ENCODE measurements around the gene CYP1B1. TPM values are rescaled to one million over a fixed set of nuclear protein-coding genes. Genes with fewer than 3 reads are reported as not detected.

Gene CYP1B1
- total and polyA plus RNA-seq, 3 donors from 2014 or later, result 14.3 to 36.9 (median 18.5) TPM

- H3K36me3 ChIP-seq (ENCODE audit: low read depth, missing control alignments), result no peaks in the 10 kb centered on the region
- H3K9me3 ChIP-seq, result no peaks in the 10 kb centered on the region
- no peaks in the 10 kb centered on the region for H3K4me1 ChIP-seq
- TF ChIP-seq POLR2A (IDR thresholded peaks at IDR 0.05) (no peak), CTCF (IDR thresholded peaks at IDR 0.05) (no peak)
- H3K27ac ChIP-seq, result peak overlapping the region; percentile 50 to 88
- no peaks in the 10 kb centered on the region for H3K27me3 ChIP-seq
- WGBS, 2 donors, result 51 to 56% methylated on average over 4 of the region's 4 CpGs
- peak overlapping the region in 1 of 2 donors; percentile 17 for H3K4me3 ChIP-seq
- intact Hi-C loops (cut with DNase I; ENCODE audit: low total_unique reads), result no loop called here
- no peak for DNase-seq
Measured at GRCh38 chr2:38068234-38068633, 7.7 kb downstream of the CYP1B1 start.

GRCh38 chr2:38066421-38067115 is 9.4 kb downstream of the CYP1B1 start:
- peak overlapping the region; percentile 12 to 66 for H3K27ac ChIP-seq
- no peaks in the 10 kb centered on the region for H3K4me1 ChIP-seq
- no peaks in the 10 kb centered on the region for H3K9me3 ChIP-seq
- H3K4me3 ChIP-seq, result no peak overlapping the region
- H3K36me3 ChIP-seq (ENCODE audit: low read depth, missing control alignments), result no peaks in the 10 kb centered on the region
- TF ChIP-seq CTCF (IDR thresholded peaks at IDR 0.05) (no peak), POLR2A (IDR thresholded peaks at IDR 0.05) (no peak)
- WGBS, 2 donors, result 61 to 63% methylated on average over 6 of the region's 6 CpGs
- no peaks in the 10 kb centered on the region for H3K27me3 ChIP-seq
- DNase-seq, result peak; percentile 29
- intact Hi-C loops (cut with DNase I; ENCODE audit: low total_unique reads), result no loop called here

- intact Hi-C loops (cut with DNase I; ENCODE audit: low total_unique reads), result no loop called here
- no peak overlapping the region for H3K4me3 ChIP-seq
- H3K27ac ChIP-seq, result peak overlapping the region in 1 of 2 donors; percentile 66
- no peaks in the 10 kb centered on the region for H3K9me3 ChIP-seq
- DNase-seq, result no peak
- TF ChIP-seq CTCF (IDR thresholded peaks at IDR 0.05) (no peak), POLR2A (IDR thresholded peaks at IDR 0.05) (no peak)
- H3K27me3 ChIP-seq, result no peaks in the 10 kb centered on the region
- no peaks in the 10 kb centered on the region for H3K36me3 ChIP-seq (ENCODE audit: low read depth, missing control alignments)
- 73 to 77% methylated on average over 6 of the region's 6 CpGs for WGBS, 2 donors
- no peaks in the 10 kb centered on the region for H3K4me1 ChIP-seq
Measured at GRCh38 chr2:38065502-38066135, 10.3 kb downstream of the CYP1B1 start.

- 88 to 90% methylated on average over 5 of the region's 5 CpGs for WGBS, 2 donors
- no peak overlapping the region for H3K4me3 ChIP-seq
- no peak for TF ChIP-seq POLR2A (IDR thresholded peaks at IDR 0.05)
- no peak for TF ChIP-seq CTCF (IDR thresholded peaks at IDR 0.05)
- peak overlapping the region in 1 of 2 donors; percentile 66 for H3K27ac ChIP-seq
- DNase-seq, result no peak
- no peaks in the 10 kb centered on the region for H3K36me3 ChIP-seq (ENCODE audit: low read depth, missing control alignments)
- H3K9me3 ChIP-seq, result no peaks in the 10 kb centered on the region
- H3K4me1 ChIP-seq, result no peaks in the 10 kb centered on the region
- H3K27me3 ChIP-seq, result no peaks in the 10 kb centered on the region
- intact Hi-C loops (cut with DNase I; ENCODE audit: low total_unique reads), result no loop called here
Measured at GRCh38 chr2:38064801-38065501, 11.0 kb downstream of the CYP1B1 start.

Measured in testis (tissue), 3 donors.